Endothelial cell (in vitro differentiated cells): ENCODE results near the gene ACTA1. TPM values are rescaled to one million over a fixed set of nuclear protein-coding genes. Genes with fewer than 3 reads are reported as not detected.

ENCODE experiments used
- DNase-seq: peaks from one replicate; pipeline ENCODE4 v3.0.0; 2021; ENCODE audit warnings: low spot score
- H3K27ac Mint-ChIP-seq: one replicate; pipeline ENCODE4 v1.8.0; 2021; ENCODE audit warnings: mixed read lengths, inconsistent platforms; ENCODE audit not compliant: unreplicated experiment
- H3K27me3 Mint-ChIP-seq: one replicate; pipeline ENCODE4 v1.8.0; 2021; ENCODE audit warnings: mild to moderate bottlenecking, moderate library complexity, mixed read lengths, inconsistent platforms; ENCODE audit not compliant: unreplicated experiment
- H3K36me3 Mint-ChIP-seq: one replicate; pipeline ENCODE4 v1.8.0; 2021; ENCODE audit warnings: mild to moderate bottlenecking, low read depth, mixed read lengths, inconsistent platforms; ENCODE audit not compliant: unreplicated experiment
- H3K4me1 Mint-ChIP-seq: one replicate; pipeline ENCODE4 v1.8.0; 2021; ENCODE audit warnings: mild to moderate bottlenecking, mixed read lengths, inconsistent platforms; ENCODE audit not compliant: unreplicated experiment
- H3K4me3 Mint-ChIP-seq: one replicate; pipeline ENCODE4 v1.8.0; 2021; ENCODE audit warnings: mild to moderate bottlenecking, mixed read lengths, inconsistent platforms; ENCODE audit not compliant: unreplicated experiment
- H3K9me3 Mint-ChIP-seq: one replicate; pipeline ENCODE4 v1.8.0; 2021; ENCODE audit warnings: mixed read lengths, inconsistent platforms; ENCODE audit not compliant: unreplicated experiment
- CTCF ChIP-seq: fragments of 200-600 bp; sonication (generic); IDR thresholded peaks from one replicate; pipeline ENCODE4 v1.5.0; 2021; ENCODE audit warnings: antibody characterized with exemption; ENCODE audit not compliant: unreplicated experiment
- total RNA-seq: library from RNA; stranded (reverse); fragmentation: NEBNext Ultra II Directional; extraction: Animal tissue kit (Norgen Biotek cat#: 25700); gene quantifications from one replicate; pipeline ENCODE4 v1.2.1, GENCODE V29; 2021; ENCODE audit not compliant: unreplicated experiment

ACTA1 gene
- total RNA-seq, 1 donor from 2014 or later, result 1.5 TPM

DNA sequence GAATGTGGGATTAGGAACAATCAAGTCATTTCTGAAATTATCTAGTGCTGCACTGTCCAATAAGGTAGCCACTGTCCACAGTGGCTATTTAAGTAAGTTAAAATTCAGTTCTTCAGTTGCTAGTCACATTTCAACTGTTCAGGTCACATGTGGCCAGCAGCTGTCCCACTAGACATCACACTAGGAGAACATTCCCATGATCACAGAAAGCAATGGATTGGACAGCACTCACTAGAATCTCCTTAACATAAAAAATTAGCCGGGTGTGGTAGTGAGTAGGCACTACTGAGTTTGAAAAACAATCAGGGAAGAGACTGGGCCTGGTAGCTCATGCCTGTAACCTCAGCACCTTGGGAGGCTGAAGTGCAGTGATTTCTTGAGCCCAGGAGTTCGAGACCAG lies 40.6 kb upstream of the ACTA1 start:
- H3K27ac Mint-ChIP-seq, result no peak overlapping the region
- no peaks in the 10 kb centered on the region for H3K27me3 Mint-ChIP-seq
- no peak for DNase-seq
- TF ChIP-seq CTCF, result no peak
- H3K4me3 Mint-ChIP-seq, result no peak overlapping the region
- peaks cover 6% of the 10 kb centered on the region for H3K4me1 Mint-ChIP-seq
- H3K9me3 Mint-ChIP-seq, result no peaks in the 10 kb centered on the region
- peaks cover 29% of the 10 kb centered on the region for H3K36me3 Mint-ChIP-seq

DNA sequence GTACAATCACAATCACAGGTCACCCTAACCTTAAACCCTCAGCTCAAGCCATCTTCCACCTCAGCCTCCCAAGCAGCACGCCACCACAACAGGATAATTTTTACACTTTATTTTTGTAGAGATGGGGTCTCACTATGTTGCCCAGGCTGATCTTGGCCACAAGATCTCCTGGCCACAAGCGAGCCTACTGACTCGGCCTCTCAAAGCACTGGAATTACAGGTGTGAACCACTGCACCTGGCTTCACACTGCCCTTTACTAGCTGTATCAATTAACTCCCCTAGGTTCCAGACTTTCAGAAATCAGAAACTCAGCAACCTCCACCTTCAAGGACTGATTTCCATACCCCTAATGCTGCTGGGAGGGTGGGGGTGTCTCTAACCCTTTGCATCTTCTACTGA lies 37.3 kb upstream of the ACTA1 start:
- H3K4me1 Mint-ChIP-seq, result no peaks in the 10 kb centered on the region
- H3K36me3 Mint-ChIP-seq, result peaks cover 33% of the 10 kb centered on the region
- no peak overlapping the region for H3K4me3 Mint-ChIP-seq
- H3K9me3 Mint-ChIP-seq, result no peaks in the 10 kb centered on the region
- H3K27me3 Mint-ChIP-seq, result no peaks in the 10 kb centered on the region
- no peak overlapping the region for H3K27ac Mint-ChIP-seq
- TF ChIP-seq CTCF, result no peak
- DNase-seq, result no peak

- Mint-ChIP-seq H3K27me3 (no peaks in the 10 kb centered on the region), H3K9me3 (no peaks in the 10 kb centered on the region), H3K4me1 (no peaks in the 10 kb centered on the region), H3K36me3 (peaks cover 33% of the 10 kb centered on the region), H3K4me3 (no peak overlapping the region), H3K27ac (no peak overlapping the region)
- TF ChIP-seq CTCF, result no peak
- DNase-seq, result no peak
Observed at GRCh38 chr1:229470406-229471043, 36.6 kb upstream of the ACTA1 start.

DNA sequence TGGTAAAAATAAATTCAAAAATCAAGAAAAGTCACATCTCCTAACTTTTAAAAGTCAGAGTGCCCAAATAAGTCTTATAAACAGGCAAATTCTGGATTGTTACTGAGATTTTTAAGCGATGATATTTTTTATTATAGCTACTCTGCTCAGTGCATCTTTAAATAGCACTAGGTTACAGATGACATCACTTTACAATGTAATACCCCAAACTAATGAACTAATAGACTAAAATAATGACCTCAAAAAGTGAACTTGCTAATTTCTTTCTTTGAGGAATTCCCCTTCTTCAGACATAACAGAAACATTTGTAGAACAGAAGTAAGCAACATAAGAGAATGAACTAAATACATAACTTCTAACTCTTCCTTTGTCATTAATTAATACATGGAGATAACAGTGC lies 33.0 kb upstream of the ACTA1 start:
- no peak for DNase-seq
- Mint-ChIP-seq H3K27me3 (no peaks in the 10 kb centered on the region), H3K9me3 (no peaks in the 10 kb centered on the region), H3K4me3 (no peak overlapping the region), H3K36me3 (peaks cover 36% of the 10 kb centered on the region), H3K4me1 (no peaks in the 10 kb centered on the region), H3K27ac (no peak overlapping the region)
- TF ChIP-seq CTCF, result no peak

DNA sequence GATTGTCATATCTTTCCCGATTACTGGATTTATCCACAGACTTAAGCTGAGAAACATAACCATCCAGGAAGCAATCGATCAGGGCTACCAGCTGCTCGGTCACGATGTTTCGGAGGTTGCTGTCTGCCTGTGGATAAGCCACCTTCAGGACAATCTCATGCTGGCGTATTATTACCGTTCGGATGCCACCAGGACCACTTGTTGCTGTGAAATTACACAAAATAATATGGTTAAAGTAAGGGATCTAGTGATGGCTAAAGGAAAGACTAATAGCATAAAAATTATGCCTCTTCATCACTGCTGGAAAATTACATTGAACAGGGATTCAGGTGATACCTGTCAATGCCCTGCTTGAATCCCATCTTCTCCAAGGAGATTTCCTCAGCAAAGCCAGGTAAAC lies 30.8 kb upstream of the ACTA1 start:
- Mint-ChIP-seq H3K4me3 (no peak overlapping the region), H3K4me1 (no peaks in the 10 kb centered on the region), H3K36me3 (peaks cover 25% of the 10 kb centered on the region), H3K27ac (no peak overlapping the region), H3K9me3 (no peaks in the 10 kb centered on the region), H3K27me3 (no peaks in the 10 kb centered on the region)
- no peak for DNase-seq
- TF ChIP-seq CTCF, result no peak
